Activated naive CD8-positive, alpha-beta T cell (primary cell): ENCODE results near the gene CUEDC1.

ENCODE experiments used
- H3K27ac Mint-ChIP-seq: one replicate; pipeline ENCODE4 v1.8.0; 2021; ENCODE audit warnings: mixed read lengths
- H3K27me3 Mint-ChIP-seq: one replicate; pipeline ENCODE4 v1.8.0; 2021; ENCODE audit warnings: mixed read lengths
- H3K36me3 Mint-ChIP-seq: one replicate; pipeline ENCODE4 v1.8.0; 2021; ENCODE audit warnings: mixed read lengths
- H3K4me1 Mint-ChIP-seq: one replicate; pipeline ENCODE4 v1.8.0; 2021; ENCODE audit warnings: low read depth, mixed read lengths
- H3K4me3 Mint-ChIP-seq: one replicate; pipeline ENCODE4 v1.8.0; 2021; ENCODE audit warnings: mild to moderate bottlenecking, mixed read lengths
- H3K9me3 Mint-ChIP-seq: one replicate; pipeline ENCODE4 v1.8.0; 2021; ENCODE audit warnings: low read depth, mixed read lengths

Gene CUEDC1

DNA sequence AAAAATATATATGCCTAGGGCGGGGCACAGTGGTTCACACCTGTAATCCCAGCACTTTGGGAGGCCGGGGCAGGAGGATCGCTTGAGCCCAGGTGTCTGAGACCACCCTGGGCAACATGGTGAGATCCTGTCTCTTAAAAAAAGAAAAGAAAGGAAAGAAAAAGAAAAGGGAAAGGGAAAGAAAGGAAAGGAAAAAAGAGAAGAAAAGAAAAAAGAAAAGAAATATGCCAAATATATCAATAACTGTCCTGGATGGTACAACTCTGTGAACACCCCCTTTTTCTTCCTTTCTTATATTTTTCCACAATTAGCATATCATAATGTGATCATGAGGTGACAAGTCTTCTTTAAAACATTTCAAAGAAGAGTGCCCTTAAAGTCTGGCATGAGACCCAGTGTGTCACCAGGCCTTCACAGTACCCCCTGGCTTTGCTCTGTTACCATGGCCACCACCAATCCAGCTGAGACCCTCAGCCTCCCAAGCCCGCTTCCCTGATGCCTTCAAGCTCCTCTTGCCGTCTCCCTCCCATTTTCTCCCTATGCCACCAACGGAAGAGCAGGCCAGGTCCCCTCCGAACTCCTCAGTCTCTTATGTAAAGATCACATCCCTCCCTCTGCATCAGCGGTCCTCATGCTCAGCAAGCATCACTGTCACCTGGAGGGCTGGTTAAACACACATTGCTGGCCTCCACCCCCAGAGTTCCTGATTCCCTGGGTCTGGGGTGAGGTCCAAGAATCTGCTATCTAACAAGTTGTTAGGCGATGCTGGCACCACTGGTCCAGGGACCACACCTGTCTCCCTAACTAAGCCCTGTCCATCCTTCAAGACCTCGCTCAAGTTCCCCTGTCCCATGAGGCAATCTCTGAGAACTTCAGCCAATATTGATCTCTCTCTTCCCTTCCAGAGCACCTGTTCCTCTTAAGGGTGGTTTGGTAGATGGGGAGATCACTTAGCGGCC, 44.5 kb downstream of the CUEDC1 start:
- no peak overlapping the region for H3K27ac Mint-ChIP-seq
- H3K27me3 Mint-ChIP-seq = no peaks in the 10 kb centered on the region
- no peak overlapping the region for H3K4me3 Mint-ChIP-seq
- H3K36me3 Mint-ChIP-seq = no peaks in the 10 kb centered on the region
- H3K4me1 Mint-ChIP-seq = no peaks in the 10 kb centered on the region
- H3K9me3 Mint-ChIP-seq = no peaks in the 10 kb centered on the region

- no peaks in the 10 kb centered on the region for H3K4me1 Mint-ChIP-seq
- H3K36me3 Mint-ChIP-seq = no peaks in the 10 kb centered on the region
These were observed 45.7 kb downstream of the CUEDC1 start for GRCh38 chr17:57909551-57909950.

DNA sequence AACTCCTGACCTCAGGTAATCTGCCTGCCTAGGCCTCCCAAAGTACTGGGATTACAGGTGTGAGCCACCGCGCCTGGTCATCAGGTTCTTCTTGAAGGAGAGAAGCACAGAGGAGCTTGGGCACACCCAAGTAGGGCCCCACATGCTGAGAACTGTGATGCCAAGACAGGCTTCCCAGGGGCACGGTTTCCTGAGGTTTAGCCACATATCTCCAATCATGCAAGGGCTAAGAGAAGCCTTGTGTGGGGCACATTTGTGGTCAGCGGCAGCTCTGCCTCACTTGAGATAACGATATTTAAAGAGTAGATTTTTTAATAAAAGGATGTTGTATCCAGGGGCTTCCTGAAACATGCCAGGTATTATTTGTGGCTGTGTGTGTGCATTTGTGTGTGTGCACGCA, 46.9 kb downstream of the CUEDC1 start:
- no peaks in the 10 kb centered on the region for H3K27me3 Mint-ChIP-seq
- H3K9me3 Mint-ChIP-seq = no peaks in the 10 kb centered on the region
- H3K36me3 Mint-ChIP-seq = no peaks in the 10 kb centered on the region
- no peaks in the 10 kb centered on the region for H3K4me1 Mint-ChIP-seq
- no peak overlapping the region for H3K27ac Mint-ChIP-seq
- no peak overlapping the region for H3K4me3 Mint-ChIP-seq

More at GRCh38 chr17:57909551-57909950, 45.7 kb downstream of the CUEDC1 start:
- Mint-ChIP-seq H3K4me3 (no peak overlapping the region), H3K27ac (no peak overlapping the region), H3K27me3 (no peaks in the 10 kb centered on the region), H3K9me3 (no peaks in the 10 kb centered on the region)

DNA sequence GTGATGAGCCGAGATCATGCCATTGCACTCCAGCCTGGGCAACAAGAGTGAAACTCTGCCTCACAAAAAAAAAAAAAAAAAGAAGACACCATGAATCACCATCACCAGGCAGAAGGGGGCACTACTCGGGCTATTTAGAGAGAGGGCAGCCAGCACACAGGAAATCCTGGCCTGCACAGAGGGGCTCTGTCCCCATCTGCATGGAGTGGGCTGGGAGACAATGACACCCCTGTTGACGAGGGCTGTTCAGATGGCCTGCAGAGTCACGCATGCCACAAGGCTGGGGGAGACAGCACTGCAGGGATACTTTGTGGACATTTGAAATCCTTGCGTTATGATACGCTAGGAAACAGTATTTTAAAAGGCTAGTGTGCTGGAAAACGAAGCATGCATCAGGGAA, 48.3 kb downstream of the CUEDC1 start:
- Mint-ChIP-seq H3K27ac (no peak overlapping the region), H3K4me1 (no peaks in the 10 kb centered on the region), H3K4me3 (no peak overlapping the region), H3K27me3 (no peaks in the 10 kb centered on the region), H3K36me3 (no peaks in the 10 kb centered on the region), H3K9me3 (no peaks in the 10 kb centered on the region)

DNA sequence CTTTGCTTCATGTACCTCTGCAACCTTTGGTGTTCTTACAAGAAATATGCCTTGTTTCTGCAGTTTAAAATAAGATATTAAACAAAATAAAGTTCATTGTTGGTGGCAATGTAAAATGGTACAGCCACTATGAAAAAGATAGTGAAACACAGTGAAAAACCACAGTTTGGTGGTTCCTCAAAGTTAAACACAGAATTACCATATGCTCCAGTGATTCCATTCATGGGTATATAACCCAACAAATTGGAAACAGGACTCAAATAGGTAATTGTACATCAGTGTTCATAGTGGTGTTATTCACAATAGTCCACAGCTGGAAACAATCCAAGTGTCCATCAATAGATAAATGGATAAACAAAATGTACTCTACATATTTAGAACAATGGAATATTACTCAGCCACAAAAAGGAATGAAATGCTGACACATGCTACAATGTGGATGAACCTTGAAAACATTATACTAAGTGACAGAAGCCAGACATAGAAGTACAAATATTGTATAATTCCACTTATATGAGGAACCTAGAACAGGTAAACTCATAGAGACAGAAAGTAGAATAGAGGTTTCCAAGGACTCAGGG, 49.2 kb downstream of the CUEDC1 start:
- Mint-ChIP-seq H3K9me3 (no peaks in the 10 kb centered on the region), H3K4me1 (no peaks in the 10 kb centered on the region), H3K4me3 (no peak overlapping the region), H3K36me3 (no peaks in the 10 kb centered on the region), H3K27ac (no peak overlapping the region), H3K27me3 (no peaks in the 10 kb centered on the region)

- no peaks in the 10 kb centered on the region for H3K9me3 Mint-ChIP-seq
- no peaks in the 10 kb centered on the region for H3K4me1 Mint-ChIP-seq
- no peak overlapping the region for H3K27ac Mint-ChIP-seq
- H3K4me3 Mint-ChIP-seq = no peak overlapping the region
- no peaks in the 10 kb centered on the region for H3K27me3 Mint-ChIP-seq
- no peaks in the 10 kb centered on the region for H3K36me3 Mint-ChIP-seq
These were observed 51.3 kb downstream of the CUEDC1 start for GRCh38 chr17:57903961-57904360.

DNA sequence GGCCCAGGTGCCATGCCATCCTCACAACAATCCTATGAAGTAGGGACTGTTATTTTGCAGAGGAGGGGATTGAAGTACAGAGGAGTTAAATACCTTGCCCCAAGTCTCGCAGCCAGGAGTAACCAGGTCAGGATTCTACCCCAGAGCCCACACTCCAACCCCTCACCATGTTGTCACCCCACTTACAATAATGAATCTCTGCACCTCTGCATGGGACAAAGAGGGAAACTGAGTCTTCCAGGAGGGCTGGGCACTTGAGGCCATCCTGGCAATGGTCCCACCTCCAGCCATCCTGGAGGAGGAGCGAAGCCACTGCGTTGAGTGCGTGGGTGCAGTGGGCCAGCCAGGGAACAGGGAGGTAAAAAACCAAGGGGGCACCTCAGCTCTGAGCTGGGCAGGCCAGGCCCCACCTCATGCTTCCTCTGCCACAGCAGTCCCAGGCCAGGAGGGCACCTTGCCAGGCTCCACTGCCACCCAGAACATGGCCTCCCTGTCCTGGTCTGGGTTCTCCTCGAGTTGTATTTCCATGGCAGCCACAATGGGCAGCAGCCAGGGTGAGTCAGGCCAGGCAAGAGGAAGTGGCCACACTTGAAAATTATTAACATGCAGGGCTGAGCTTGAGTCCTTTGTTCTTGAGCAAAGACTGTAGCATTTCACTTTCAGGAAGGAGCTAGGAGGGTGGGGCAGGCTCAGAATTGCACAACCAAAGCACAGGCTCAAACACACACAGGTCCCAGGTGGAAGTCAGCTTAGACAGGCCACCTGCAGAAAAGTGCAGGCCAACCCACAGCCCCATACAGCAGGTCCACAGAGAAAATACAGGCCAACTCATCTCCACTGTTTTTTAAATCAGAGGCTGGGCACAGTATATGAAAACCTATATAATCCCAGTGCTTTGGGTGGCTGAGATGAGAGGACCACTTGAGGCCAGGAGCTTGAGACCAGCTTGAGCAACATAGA, 52.1 kb downstream of the CUEDC1 start:
- Mint-ChIP-seq H3K27me3 (no peaks in the 10 kb centered on the region), H3K9me3 (no peaks in the 10 kb centered on the region), H3K4me3 (no peak overlapping the region), H3K27ac (no peak overlapping the region), H3K36me3 (no peaks in the 10 kb centered on the region), H3K4me1 (no peaks in the 10 kb centered on the region)

- no peaks in the 10 kb centered on the region for H3K36me3 Mint-ChIP-seq
- no peak overlapping the region for H3K4me3 Mint-ChIP-seq
- H3K9me3 Mint-ChIP-seq = no peaks in the 10 kb centered on the region
- H3K27ac Mint-ChIP-seq = no peak overlapping the region
- no peaks in the 10 kb centered on the region for H3K4me1 Mint-ChIP-seq
- H3K27me3 Mint-ChIP-seq = no peaks in the 10 kb centered on the region
These were observed 53.0 kb downstream of the CUEDC1 start for GRCh38 chr17:57902117-57902799.

DNA sequence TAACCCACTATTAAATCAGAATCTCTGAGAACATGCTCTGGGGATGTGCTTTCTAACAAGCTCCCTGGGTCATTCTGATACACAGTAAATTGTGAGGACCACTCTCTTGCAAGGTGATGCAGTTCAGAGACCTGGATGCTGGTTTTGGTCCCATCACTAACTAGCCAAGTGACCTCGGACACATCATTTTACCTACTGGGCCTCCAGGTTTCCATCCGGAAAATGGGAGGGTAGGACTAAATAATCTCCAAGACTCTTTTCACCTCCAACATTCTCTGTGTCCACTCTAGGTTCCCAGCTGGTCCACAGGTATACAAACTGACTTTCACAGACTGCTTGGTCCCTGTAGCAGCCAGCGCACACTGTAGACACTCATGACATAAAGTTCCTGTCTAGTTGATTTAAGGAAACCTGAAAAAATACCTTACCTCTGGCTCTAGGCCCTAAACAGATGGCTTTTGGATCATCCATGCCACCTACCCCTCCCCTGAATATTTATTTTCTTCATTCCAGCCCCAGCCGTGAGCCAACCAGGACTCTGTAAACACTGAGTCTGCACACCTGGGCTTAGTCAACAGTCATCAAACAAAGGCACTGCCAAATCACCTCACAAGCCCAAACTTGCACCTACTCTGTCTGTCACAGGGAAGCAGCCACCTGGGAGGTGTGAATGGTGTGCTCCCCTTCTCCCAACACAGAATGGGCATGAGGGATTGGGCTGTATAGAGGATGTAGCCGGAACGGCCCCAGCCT, 54.0 kb downstream of the CUEDC1 start:
- Mint-ChIP-seq H3K27ac (no peak overlapping the region), H3K4me1 (no peaks in the 10 kb centered on the region), H3K36me3 (no peaks in the 10 kb centered on the region), H3K27me3 (no peaks in the 10 kb centered on the region), H3K4me3 (no peak overlapping the region), H3K9me3 (no peaks in the 10 kb centered on the region)

- no peaks in the 10 kb centered on the region for H3K27me3 Mint-ChIP-seq
- no peaks in the 10 kb centered on the region for H3K36me3 Mint-ChIP-seq
- H3K4me1 Mint-ChIP-seq = no peaks in the 10 kb centered on the region
- no peak overlapping the region for H3K4me3 Mint-ChIP-seq
- no peaks in the 10 kb centered on the region for H3K9me3 Mint-ChIP-seq
- no peak overlapping the region for H3K27ac Mint-ChIP-seq
These were observed 55.4 kb downstream of the CUEDC1 start for GRCh38 chr17:57899822-57900221.

- Mint-ChIP-seq H3K4me3 (no peak overlapping the region), H3K27ac (no peak overlapping the region), H3K27me3 (no peaks in the 10 kb centered on the region), H3K4me1 (no peaks in the 10 kb centered on the region), H3K36me3 (no peaks in the 10 kb centered on the region), H3K9me3 (no peaks in the 10 kb centered on the region)
These were observed 55.8 kb downstream of the CUEDC1 start for GRCh38 chr17:57899391-57899790.

- no peaks in the 10 kb centered on the region for H3K36me3 Mint-ChIP-seq
- H3K4me1 Mint-ChIP-seq = no peaks in the 10 kb centered on the region
- H3K9me3 Mint-ChIP-seq = no peaks in the 10 kb centered on the region
- no peak overlapping the region for H3K27ac Mint-ChIP-seq
- H3K27me3 Mint-ChIP-seq = no peaks in the 10 kb centered on the region
- H3K4me3 Mint-ChIP-seq = no peak overlapping the region
These were observed 56.5 kb downstream of the CUEDC1 start for GRCh38 chr17:57898487-57899311.

GRCh38 chr17:57895382-57896060, 59.7 kb downstream of the CUEDC1 start:
- Mint-ChIP-seq H3K36me3 (no peaks in the 10 kb centered on the region), H3K27ac (no peak overlapping the region), H3K4me3 (no peak overlapping the region), H3K4me1 (peaks cover 3% of the 10 kb centered on the region), H3K27me3 (no peaks in the 10 kb centered on the region), H3K9me3 (no peaks in the 10 kb centered on the region)
